Measurements from ENCODE around the gene OGG1. TPM values are rescaled to one million over a fixed set of nuclear protein-coding genes. Genes with fewer than 3 reads are reported as not detected.

OGG1 gene
- total RNA-seq, 1 donor from 2014 or later = 22.2 TPM

DNA sequence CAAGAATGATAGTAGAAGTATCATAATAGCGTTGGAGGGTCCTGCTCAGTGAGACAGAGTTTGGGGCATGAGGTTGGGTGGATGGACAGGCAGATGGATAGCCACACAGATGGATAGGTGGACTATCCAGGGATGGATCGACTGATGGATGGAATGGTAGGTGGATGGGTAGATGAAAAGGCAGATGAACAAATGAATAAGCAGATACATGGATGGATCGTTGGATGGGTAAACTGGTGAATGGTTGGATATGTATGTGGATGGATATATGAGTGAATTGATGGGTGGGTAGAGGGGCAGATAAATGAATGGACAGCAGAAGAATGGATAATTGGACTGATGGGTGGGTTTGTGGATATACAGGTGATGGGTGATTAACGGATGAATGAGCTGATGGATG is 36.6 kb upstream of the OGG1 start:
- DNase-seq (ENCODE audit: low spot score) = no peak
- TF ChIP-seq, protein P1, sequence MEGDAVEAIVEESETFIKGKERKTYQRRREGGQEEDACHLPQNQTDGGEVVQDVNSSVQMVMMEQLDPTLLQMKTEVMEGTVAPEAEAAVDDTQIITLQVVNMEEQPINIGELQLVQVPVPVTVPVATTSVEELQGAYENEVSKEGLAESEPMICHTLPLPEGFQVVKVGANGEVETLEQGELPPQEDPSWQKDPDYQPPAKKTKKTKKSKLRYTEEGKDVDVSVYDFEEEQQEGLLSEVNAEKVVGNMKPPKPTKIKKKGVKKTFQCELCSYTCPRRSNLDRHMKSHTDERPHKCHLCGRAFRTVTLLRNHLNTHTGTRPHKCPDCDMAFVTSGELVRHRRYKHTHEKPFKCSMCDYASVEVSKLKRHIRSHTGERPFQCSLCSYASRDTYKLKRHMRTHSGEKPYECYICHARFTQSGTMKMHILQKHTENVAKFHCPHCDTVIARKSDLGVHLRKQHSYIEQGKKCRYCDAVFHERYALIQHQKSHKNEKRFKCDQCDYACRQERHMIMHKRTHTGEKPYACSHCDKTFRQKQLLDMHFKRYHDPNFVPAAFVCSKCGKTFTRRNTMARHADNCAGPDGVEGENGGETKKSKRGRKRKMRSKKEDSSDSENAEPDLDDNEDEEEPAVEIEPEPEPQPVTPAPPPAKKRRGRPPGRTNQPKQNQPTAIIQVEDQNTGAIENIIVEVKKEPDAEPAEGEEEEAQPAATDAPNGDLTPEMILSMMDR (IDR thresholded peaks at IDR 0.05; ENCODE audit: unreplicated experiment) = no peak
- H3K36me3 Mint-ChIP-seq (ENCODE audit: low read depth, unreplicated experiment) = peaks cover 9% of the 10 kb centered on the region
- H3K4me1 Mint-ChIP-seq (ENCODE audit: unreplicated experiment) = no peaks in the 10 kb centered on the region
- H3K27me3 Mint-ChIP-seq (ENCODE audit: unreplicated experiment) = peaks cover 7% of the 10 kb centered on the region
- peak overlapping the region; percentile 7 for H3K4me3 Mint-ChIP-seq (ENCODE audit: unreplicated experiment)
- H3K9me3 Mint-ChIP-seq (ENCODE audit: unreplicated experiment) = no peaks in the 10 kb centered on the region
- H3K27ac Mint-ChIP-seq (ENCODE audit: unreplicated experiment) = no peak overlapping the region

GRCh38 chr3:9715136-9715535 is 34.6 kb upstream of the OGG1 start:
- Mint-ChIP-seq H3K4me1 (ENCODE audit: unreplicated experiment) (no peaks in the 10 kb centered on the region), H3K9me3 (ENCODE audit: unreplicated experiment) (no peaks in the 10 kb centered on the region), H3K4me3 (ENCODE audit: unreplicated experiment) (no peak overlapping the region), H3K36me3 (ENCODE audit: low read depth, unreplicated experiment) (peaks cover 6% of the 10 kb centered on the region), H3K27ac (ENCODE audit: unreplicated experiment) (no peak overlapping the region), H3K27me3 (ENCODE audit: unreplicated experiment) (peaks cover 6% of the 10 kb centered on the region)
- TF ChIP-seq, protein P1 (IDR thresholded peaks at IDR 0.05; ENCODE audit: unreplicated experiment) = no peak
- no peak for DNase-seq (ENCODE audit: low spot score)

DNA sequence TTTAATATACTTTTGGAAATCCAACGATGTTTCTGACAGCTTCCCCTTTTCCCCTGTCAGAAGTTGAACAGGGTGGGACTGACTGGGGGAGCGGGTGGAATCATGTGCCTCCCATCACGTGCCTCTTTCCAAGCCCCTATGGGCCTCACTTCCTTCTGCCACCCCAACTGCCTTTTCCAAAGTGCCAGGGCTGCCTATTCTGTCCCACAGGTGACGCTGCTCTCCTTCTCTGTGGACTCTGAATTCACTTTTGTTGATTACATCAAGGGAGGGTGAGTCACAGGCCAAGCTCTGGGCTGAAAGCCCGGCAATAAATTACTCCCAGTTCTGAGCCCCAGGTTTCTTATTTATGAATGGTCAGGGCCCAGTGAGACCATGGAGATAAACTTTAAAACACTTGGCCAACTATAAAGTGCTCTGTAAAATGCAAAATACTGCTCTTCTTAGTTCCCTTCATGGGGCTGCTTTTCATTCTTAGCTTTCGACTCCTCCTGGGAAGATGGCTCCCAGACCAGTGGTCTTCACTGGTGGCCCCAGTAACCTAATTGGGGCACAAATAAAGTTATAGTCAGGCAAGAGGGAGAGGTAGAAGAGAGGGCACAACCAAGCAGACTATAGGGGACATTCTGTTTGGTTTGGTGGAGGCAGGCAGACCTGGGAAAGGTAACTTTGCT is 33.9 kb upstream of the OGG1 start:
- H3K9me3 Mint-ChIP-seq (ENCODE audit: unreplicated experiment) = no peaks in the 10 kb centered on the region
- H3K36me3 Mint-ChIP-seq (ENCODE audit: low read depth, unreplicated experiment) = peaks cover 6% of the 10 kb centered on the region
- H3K4me3 Mint-ChIP-seq (ENCODE audit: unreplicated experiment) = no peak overlapping the region
- TF ChIP-seq, protein P1 (IDR thresholded peaks at IDR 0.05; ENCODE audit: unreplicated experiment) = no peak
- DNase-seq (ENCODE audit: low spot score) = no peak
- no peak overlapping the region for H3K27ac Mint-ChIP-seq (ENCODE audit: unreplicated experiment)
- peaks cover 4% of the 10 kb centered on the region for H3K27me3 Mint-ChIP-seq (ENCODE audit: unreplicated experiment)
- no peaks in the 10 kb centered on the region for H3K4me1 Mint-ChIP-seq (ENCODE audit: unreplicated experiment)

GRCh38 chr3:9716801-9717555 is 32.8 kb upstream of the OGG1 start:
- Mint-ChIP-seq H3K4me1 (ENCODE audit: unreplicated experiment) (no peaks in the 10 kb centered on the region), H3K27me3 (ENCODE audit: unreplicated experiment) (peaks cover 2% of the 10 kb centered on the region), H3K9me3 (ENCODE audit: unreplicated experiment) (no peaks in the 10 kb centered on the region), H3K4me3 (ENCODE audit: unreplicated experiment) (no peak overlapping the region), H3K27ac (ENCODE audit: unreplicated experiment) (no peak overlapping the region), H3K36me3 (ENCODE audit: low read depth, unreplicated experiment) (peaks cover 6% of the 10 kb centered on the region)
- TF ChIP-seq, protein P1 (IDR thresholded peaks at IDR 0.05; ENCODE audit: unreplicated experiment) = no peak
- no peak for DNase-seq (ENCODE audit: low spot score)

- Mint-ChIP-seq H3K9me3 (ENCODE audit: unreplicated experiment) (no peaks in the 10 kb centered on the region), H3K27ac (ENCODE audit: unreplicated experiment) (no peak overlapping the region), H3K27me3 (ENCODE audit: unreplicated experiment) (peaks cover 2% of the 10 kb centered on the region), H3K4me3 (ENCODE audit: unreplicated experiment) (no peak overlapping the region), H3K36me3 (ENCODE audit: low read depth, unreplicated experiment) (peaks cover 6% of the 10 kb centered on the region), H3K4me1 (ENCODE audit: unreplicated experiment) (no peaks in the 10 kb centered on the region)
- TF ChIP-seq, protein P1 (IDR thresholded peaks at IDR 0.05; ENCODE audit: unreplicated experiment) = no peak
- DNase-seq (ENCODE audit: low spot score) = no peak
These were observed 32.2 kb upstream of the OGG1 start for GRCh38 chr3:9717563-9717962.
